Nasal cavity respiratory epithelium epithelial cell of viscerocranial mucosa (primary cell): ENCODE results near the gene ANKRD18B. TPM values are rescaled to one million over a fixed set of nuclear protein-coding genes. Genes with fewer than 3 reads are reported as not detected.

ENCODE experiments used
- total RNA-seq: library from RNA; depleted of rRNA; stranded (reverse); fragments of >200 nt; gene quantifications from 2 replicates; pipeline ENCODE4 v1.2.3, GENCODE V29; 2014

Gene ANKRD18B
- total RNA-seq, result 8.0 and 13.7 TPM in 2 replicates

DNA sequence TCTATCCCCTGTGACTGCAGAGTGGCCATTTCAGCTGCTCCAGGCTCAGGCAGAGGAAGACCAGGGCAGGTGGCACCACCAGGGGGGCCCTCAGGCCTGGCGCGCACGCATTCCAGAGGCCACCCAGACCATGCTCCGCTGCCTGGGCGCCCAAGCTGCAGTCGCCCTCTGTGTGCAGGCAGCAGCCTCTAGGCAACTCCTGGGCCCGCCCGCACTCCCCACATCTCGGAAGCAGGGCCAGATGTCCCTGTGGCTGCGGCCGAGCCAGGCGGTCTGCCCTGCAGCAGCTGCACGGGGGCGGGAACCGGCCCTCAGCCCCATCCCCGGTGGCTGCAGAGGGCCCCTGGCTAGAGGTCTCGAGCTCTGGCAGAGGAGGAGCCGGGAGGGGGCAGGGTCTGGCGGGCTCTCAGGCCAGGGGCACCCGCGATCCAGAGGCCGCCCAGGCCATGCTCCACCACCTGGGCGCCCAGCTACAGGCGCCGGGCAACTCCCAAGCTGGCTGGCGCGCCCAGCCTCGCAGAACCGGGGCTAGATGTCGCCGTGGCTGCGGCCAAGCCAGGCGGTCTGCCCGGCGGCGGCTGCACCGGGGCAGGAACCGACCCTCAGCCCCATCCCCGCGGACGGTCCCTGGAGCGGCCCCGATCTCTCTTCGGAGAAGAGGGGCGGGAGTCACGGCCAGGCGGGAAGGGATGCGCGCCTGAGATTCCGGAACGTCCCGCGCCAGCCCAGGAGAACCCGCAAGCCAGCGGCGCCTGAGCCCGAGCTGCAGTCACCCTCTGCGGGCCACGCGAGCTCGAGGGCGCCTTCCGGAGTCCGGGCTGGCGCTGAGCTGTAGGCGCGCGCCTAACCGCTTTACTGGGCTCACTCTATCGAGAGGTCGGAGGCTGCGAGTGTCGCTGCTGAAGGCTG is at the start of gene ANKRD18B:
TSS of gene ANKRD18B (plus strand) at position 855 of the 909 bp plus-strand sequence. CDS start 239 bp downstream, outside the sequence.

Other genes with a start within 250 kb of the ANKRD18B start
- 26.3 and 34.9 TPM in 2 replicates for gene NFX1, start 233.7 kb upstream of the ANKRD18B start, total RNA-seq
- 0.07 TPM in 1 of 2 replicates, not detected in the other for gene AQP7, start 121.7 kb upstream of the ANKRD18B start, total RNA-seq
- 72.8 and 110 TPM in 2 replicates for gene AQP3, start 76.7 kb upstream of the ANKRD18B start, total RNA-seq
- gene NOL6, start 50.3 kb upstream of the ANKRD18B start, total RNA-seq, result 36.2 and 53.7 TPM in 2 replicates